Breast epithelium (tissue), 4 donors: ENCODE data around the gene MARCKSL1. TPM values are rescaled to one million over a fixed set of nuclear protein-coding genes. Genes with fewer than 3 reads are reported as not detected.
A peak's percentile ranks its signal among the peaks of the same experiment; 100 is the strongest.

Experiments used
- DNase-seq, 2 donors: peaks; one replicate each; pipeline ENCODE4 v3.0.0-alpha.2; 2019; ENCODE audit warnings: low spot score in 2 of 2
- H3K27ac ChIP-seq, 2 donors: fragments of 200-600 bp; sonication (generic) in 1 of 2; one replicate each; pipeline ENCODE4 v1.5.1; 2016 to 2019; ENCODE audit warnings: mild to moderate bottlenecking in 1 of 2
- H3K27me3 ChIP-seq, 2 donors: fragments of 200-600 bp; sonication (generic) in 1 of 2; one replicate each; pipeline versions ENCODE4 v1.5.1 to v1.6.0; 2017 to 2019; ENCODE audit warnings: control low read depth in 1 of 2, mild to moderate bottlenecking in 1 of 2
- H3K36me3 ChIP-seq: fragments of 200-600 bp; one replicate; pipeline ENCODE4 v1.5.1; 2019
- H3K4me1 ChIP-seq, 2 donors: fragments of 200-600 bp; sonication (generic); one replicate each; pipeline ENCODE4 v1.5.1; 2016 to 2019; ENCODE audit warnings: control low read depth in 1 of 2
- H3K4me3 ChIP-seq, 3 donors: fragments of 200-600 bp; sonication (generic); 1 replicate in 2 of 3; 2 replicates in 1 of 3; pipeline ENCODE4 v1.5.1; 2016 to 2019; ENCODE audit warnings: mild to moderate bottlenecking in 3 of 3, moderate library complexity in 2 of 3
- H3K9me3 ChIP-seq, 2 donors: fragments of 200-600 bp; sonication (generic) in 1 of 2; one replicate each; pipeline ENCODE4 v1.5.1; 2016 to 2019; ENCODE audit warnings: control low read depth in 1 of 2
- CTCF ChIP-seq, 3 donors: fragments of 450-650 bp; IDR thresholded peaks; one replicate each; pipeline ENCODE4 v1.5.1; 2016 to 2017; ENCODE audit warnings: antibody characterized with exemption in 3 of 3, mild to moderate bottlenecking in 3 of 3, moderate library complexity in 3 of 3
- POLR2A ChIP-seq: fragments of 450-650 bp; IDR thresholded peaks from one replicate; pipeline ENCODE4 v1.6.1; 2016; ENCODE audit warnings: antibody characterized with exemption, mild to moderate bottlenecking, moderate library complexity
- POLR2AphosphoS5 ChIP-seq, 3 donors: sonication (generic); formaldehyde crosslinking; IDR thresholded peaks; one replicate each; pipeline ENCODE4 v1.6.1; 2017; ENCODE audit warnings: antibody characterized with exemption in 3 of 3
- intact Hi-C: fragments of 100-400 bp; cut with DNase I; formaldehyde crosslinking; loops from one replicate; pipeline ENCODE4 v1.15.1; 2023; ENCODE audit warnings: low total_unique reads
- total RNA-seq, 3 donors: library from RNA; depleted of rRNA; stranded (reverse); fragments of >200 nt; gene quantifications; one replicate each; pipeline ENCODE4 v1.1.0, GENCODE V29; 2016

Gene MARCKSL1
- total RNA-seq, 3 donors from 2014 or later, result 33.4 to 82.8 (median 47.9) TPM

- TF ChIP-seq POLR2AphosphoS5 (IDR thresholded peaks at IDR 0.05), result peak in 1 of 3 donors; percentile 33
- TF ChIP-seq CTCF (IDR thresholded peaks at IDR 0.05), result no peak
- TF ChIP-seq POLR2A, result no peak
- intact Hi-C loops, result no loop called here
- peaks cover 18% of the 10 kb centered on the region for H3K36me3 ChIP-seq
These were observed 27.7 kb upstream of the MARCKSL1 start for GRCh38 chr1:32363713-32364112.

GRCh38 chr1:32362474-32363313 lies 26.7 kb upstream of the MARCKSL1 start, which contains the start of the genes FAM229A and TSSK3:
Gene FAM229A (minus strand): TSS chr1:32362485. CDS start chr1:32362091, 394 bp downstream.
Gene TSSK3 (plus strand): TSS chr1:32362539. CDS start chr1:32362702, 163 bp downstream.
- peak within 1 kb of the TSS; percentile 31 to 64 (median 55) for H3K4me3 ChIP-seq
- no peaks in the 10 kb centered on the region for H3K27me3 ChIP-seq
- H3K4me1 ChIP-seq, result peaks cover 0 to 5% of the 10 kb centered on the region in 2 donors
- no peak for DNase-seq
- intact Hi-C loops, result no loop called here
- no peaks in the 10 kb centered on the region for H3K9me3 ChIP-seq
- H3K27ac ChIP-seq, result peak within 1 kb of the TSS; percentile 33 to 36
- H3K36me3 ChIP-seq, result peaks cover 10% of the 10 kb centered on the region
- TF ChIP-seq POLR2A (no peak), POLR2AphosphoS5 (IDR thresholded peaks at IDR 0.05) (no peak), CTCF (IDR thresholded peaks at IDR 0.05) (no peak)

More at GRCh38 chr1:32363713-32364112, 27.7 kb upstream of the MARCKSL1 start:
- Histone ChIP-seq H3K27ac (peak overlapping the region in 1 of 2 donors; percentile 22), H3K27me3 (no peaks in the 10 kb centered on the region), H3K4me3 (no peak overlapping the region), H3K4me1 (peaks cover 0 to 5% of the 10 kb centered on the region in 2 donors), H3K9me3 (no peaks in the 10 kb centered on the region)
- DNase-seq, result peak in 1 of 2 donors; percentile 65

- no peaks in the 10 kb centered on the region for H3K9me3 ChIP-seq
- H3K4me1 ChIP-seq, result peaks cover 0 to 5% of the 10 kb centered on the region in 2 donors
- TF ChIP-seq POLR2A, result no peak
- TF ChIP-seq CTCF (IDR thresholded peaks at IDR 0.05), result peak in 2 of 3 donors; percentile 29 to 41
- peak in 1 of 3 donors; percentile 20 for TF ChIP-seq POLR2AphosphoS5 (IDR thresholded peaks at IDR 0.05)
- H3K27me3 ChIP-seq, result no peaks in the 10 kb centered on the region
- intact Hi-C loops, result no loop called here
- H3K36me3 ChIP-seq, result peaks cover 5% of the 10 kb centered on the region
- H3K4me3 ChIP-seq, result peak overlapping the region; percentile 31 to 64 (median 55)
- DNase-seq, result no peak
- peak overlapping the region; percentile 33 to 36 for H3K27ac ChIP-seq
These were observed 25.8 kb upstream of the MARCKSL1 start for GRCh38 chr1:32361674-32362473.

GRCh38 chr1:32361308-32361673 lies 25.3 kb upstream of the MARCKSL1 start:
- DNase-seq, result no peak
- H3K4me3 ChIP-seq, result peak overlapping the region; percentile 31 to 64 (median 55)
- intact Hi-C loops, result no loop called here
- peak overlapping the region; percentile 33 to 36 for H3K27ac ChIP-seq
- peaks cover 4% of the 10 kb centered on the region for H3K36me3 ChIP-seq
- H3K27me3 ChIP-seq, result no peaks in the 10 kb centered on the region
- no peak for TF ChIP-seq CTCF (IDR thresholded peaks at IDR 0.05)
- no peak for TF ChIP-seq POLR2AphosphoS5 (IDR thresholded peaks at IDR 0.05)
- no peak for TF ChIP-seq POLR2A
- H3K4me1 ChIP-seq, result peaks cover 0 to 5% of the 10 kb centered on the region in 2 donors
- H3K9me3 ChIP-seq, result no peaks in the 10 kb centered on the region
